VCaP (cell line): ENCODE results near the gene WFS1.

Experiments
- H3K27ac ChIP-seq: fragments of 450-650 bp; 2 replicates; pipeline ENCODE4 v1.5.1; 2017
- TF ChIP-seq, protein P1 (sequence below): fragments of 450-650 bp; conservative IDR thresholded peaks from 2 replicates; pipeline ENCODE4 v1.5.1; 2017; ENCODE audit warnings: mild to moderate bottlenecking, moderate library complexity

WFS1 gene

DNA sequence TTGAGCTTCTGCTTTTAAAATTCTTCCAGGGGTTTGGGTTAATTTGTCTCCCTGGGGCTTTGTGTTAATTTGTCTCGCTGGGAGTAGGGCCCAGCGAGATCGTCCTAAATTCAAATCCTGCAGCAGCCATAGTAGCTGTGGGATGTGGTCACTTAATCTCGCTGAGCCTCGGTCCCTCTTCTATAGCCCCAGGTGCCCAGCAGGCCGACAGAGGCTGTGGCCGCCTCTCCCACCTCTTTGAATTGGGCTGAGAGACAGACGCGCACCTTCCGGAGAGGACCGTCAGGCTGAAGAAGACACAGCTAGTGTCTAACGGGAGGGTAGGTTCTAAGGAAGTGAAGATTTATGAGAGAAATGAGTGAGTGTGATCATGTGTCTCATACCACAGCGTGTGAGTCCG is 15.7 kb upstream of the WFS1 start:
- TF ChIP-seq, protein P1, sequence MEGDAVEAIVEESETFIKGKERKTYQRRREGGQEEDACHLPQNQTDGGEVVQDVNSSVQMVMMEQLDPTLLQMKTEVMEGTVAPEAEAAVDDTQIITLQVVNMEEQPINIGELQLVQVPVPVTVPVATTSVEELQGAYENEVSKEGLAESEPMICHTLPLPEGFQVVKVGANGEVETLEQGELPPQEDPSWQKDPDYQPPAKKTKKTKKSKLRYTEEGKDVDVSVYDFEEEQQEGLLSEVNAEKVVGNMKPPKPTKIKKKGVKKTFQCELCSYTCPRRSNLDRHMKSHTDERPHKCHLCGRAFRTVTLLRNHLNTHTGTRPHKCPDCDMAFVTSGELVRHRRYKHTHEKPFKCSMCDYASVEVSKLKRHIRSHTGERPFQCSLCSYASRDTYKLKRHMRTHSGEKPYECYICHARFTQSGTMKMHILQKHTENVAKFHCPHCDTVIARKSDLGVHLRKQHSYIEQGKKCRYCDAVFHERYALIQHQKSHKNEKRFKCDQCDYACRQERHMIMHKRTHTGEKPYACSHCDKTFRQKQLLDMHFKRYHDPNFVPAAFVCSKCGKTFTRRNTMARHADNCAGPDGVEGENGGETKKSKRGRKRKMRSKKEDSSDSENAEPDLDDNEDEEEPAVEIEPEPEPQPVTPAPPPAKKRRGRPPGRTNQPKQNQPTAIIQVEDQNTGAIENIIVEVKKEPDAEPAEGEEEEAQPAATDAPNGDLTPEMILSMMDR: no peak
- no peak overlapping the region for H3K27ac ChIP-seq

DNA sequence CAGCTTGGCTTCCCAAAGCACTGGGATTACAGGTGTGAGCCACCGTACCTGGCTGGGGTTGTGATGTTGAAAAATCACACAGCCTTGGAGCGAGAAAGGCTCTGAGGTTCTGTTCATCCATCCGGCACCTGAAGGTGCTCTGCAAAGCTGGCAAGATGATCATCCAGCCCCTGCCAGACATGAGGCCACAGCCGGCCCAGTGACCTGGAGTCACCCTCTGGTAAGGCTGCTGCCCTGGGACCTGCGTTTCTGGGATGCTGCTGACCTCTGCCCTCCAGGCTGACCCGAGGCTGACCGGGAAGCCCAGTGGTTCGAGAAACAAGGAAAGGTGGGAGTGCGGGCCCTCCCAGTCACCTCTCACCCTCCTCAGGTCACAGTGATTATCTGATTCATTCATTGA is 13.5 kb upstream of the WFS1 start:
- TF ChIP-seq, protein P1: no peak
- no peak overlapping the region for H3K27ac ChIP-seq

DNA sequence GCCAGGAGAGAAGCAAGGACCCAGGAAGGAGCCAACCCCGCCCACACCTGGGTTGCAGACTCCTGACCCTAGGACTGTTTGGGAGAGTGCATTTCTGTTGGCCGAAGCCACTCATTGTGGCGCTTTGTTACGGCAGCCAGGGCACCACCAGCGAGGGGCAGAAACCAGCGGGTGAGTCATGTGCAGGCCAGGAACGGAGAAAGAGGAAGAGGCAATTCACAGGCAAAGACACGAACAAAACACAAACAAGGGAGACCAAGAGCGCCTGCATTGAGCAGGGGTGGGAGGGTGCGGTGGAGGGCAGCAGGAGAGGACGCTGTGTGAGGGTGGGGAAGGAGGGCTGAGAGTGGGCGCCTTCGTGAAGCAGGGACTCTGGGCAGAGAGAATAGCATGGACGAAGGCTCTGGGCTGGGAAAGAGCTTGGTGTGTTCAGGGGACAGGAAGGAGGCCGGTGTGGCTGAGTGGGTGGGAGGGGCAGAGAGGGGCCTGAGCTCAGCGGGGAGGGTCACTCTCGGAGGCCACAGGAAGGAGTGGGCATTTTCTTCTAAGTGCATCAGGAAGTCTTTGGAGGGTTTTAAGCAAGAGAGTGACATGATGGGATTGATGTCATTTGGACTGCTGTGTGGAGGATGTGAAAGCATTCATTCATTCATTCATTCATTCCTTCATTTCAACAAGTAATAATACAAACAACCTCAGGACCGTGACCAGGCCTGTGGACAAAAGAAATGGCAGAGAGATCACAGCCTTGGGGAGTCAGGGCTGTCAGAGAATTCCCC is 12.2 kb upstream of the WFS1 start:
- H3K27ac ChIP-seq: no peak overlapping the region
- TF ChIP-seq, protein P1: no peak

DNA sequence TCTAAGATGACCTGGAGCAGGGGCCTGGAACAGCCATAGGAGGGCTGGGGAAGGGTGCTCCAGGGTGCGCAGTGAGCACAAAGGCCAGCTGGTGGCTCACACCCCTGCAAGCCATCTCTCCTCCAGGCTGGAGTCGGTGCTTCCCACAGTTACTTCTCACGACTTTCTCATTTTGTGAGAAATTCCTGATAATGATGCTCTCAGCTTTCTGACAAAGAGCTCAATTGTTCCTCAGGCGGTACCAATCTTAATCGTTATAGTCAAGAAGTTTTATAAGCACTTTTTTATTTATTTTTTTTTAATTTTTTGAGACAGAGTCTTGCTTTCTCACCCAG is 11.7 kb upstream of the WFS1 start:
- TF ChIP-seq, protein P1: no peak
- H3K27ac ChIP-seq: no peak overlapping the region

DNA sequence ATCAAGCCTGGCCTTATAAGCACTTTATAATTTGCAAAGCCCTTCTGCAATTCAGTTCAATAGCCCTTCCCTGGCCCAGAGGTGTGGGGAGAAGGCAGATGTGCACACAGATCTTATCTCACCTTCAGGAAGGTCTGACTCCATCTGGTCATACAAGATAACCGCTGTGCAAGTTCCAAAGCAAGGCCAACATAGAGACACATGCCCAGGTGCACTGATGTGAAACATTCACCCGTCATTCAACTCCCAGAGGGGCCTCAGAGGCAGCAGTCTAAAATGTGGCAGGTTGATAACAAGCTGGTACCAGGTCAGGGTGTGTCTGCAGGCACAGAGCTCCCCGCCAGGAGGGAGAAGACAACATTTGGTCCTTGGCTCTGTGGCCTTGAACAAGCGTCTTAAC is 10.9 kb upstream of the WFS1 start:
- no peak overlapping the region for H3K27ac ChIP-seq

DNA sequence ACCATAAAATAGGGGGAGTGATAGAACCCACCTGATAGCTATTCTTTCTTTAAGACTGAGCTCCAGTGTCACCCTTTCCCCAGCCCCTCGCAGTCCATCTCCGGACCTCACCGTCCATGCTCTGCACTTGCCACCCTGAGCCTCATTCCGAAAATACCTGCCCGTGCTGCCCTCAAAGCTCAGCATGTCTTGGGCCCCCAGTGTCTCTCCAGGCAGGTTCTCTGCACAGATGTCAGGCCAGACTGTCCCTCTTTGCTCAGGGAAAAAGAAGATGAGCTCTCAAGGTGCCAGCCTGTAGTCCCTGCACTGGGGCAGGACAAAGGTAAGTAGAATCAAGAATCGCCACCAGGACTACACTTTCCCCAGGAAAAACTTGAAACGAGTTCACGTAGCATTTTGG is 9.8 kb upstream of the WFS1 start:
- no peak overlapping the region for H3K27ac ChIP-seq
- TF ChIP-seq, protein P1: no peak

More for the DNA sequence above, 10.9 kb upstream of the WFS1 start:
- TF ChIP-seq, protein P1: no peak

DNA sequence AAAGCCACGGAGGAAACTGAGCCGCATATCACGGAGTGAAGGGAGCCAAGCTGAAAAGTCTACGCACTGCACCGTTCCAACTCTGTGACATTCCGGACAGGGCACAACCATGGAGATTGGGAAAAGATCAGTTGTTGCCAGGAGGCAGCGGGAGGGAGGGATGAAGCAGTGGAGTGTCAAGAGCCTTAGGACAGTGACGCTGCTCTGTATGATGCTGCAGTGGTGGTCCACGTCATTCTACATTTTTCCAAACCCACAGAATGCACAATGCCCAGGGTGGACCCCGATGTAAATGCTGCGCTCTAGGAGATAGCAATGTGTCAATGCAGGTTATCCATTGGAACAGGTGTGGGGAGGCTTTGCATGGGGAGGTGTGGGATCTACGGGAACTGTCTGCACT is 7.5 kb upstream of the WFS1 start:
- no peak overlapping the region for H3K27ac ChIP-seq

More for the DNA sequence above, 7.5 kb upstream of the WFS1 start:
- TF ChIP-seq, protein P1: no peak
